ENCODE results near the gene CALD1. TPM values are rescaled to one million over a fixed set of nuclear protein-coding genes. Genes with fewer than 3 reads are reported as not detected.

CALD1 gene
- total RNA-seq, 2 experiments from 2014 or later, result 0.42 to 0.62 TPM

GRCh38 chr7:134857958-134858357 lies 78.5 kb downstream of the CALD1 start:
- DNase-seq, result no peak
- Mint-ChIP-seq H3K27me3 (ENCODE audit: low read depth) (no peaks in the 10 kb centered on the region), H3K4me3 (no peak overlapping the region), H3K36me3 (ENCODE audit: low read depth) (peaks cover 12% of the 10 kb centered on the region), H3K4me1 (ENCODE audit: low read depth) (peaks cover 31% of the 10 kb centered on the region), H3K27ac (no peak overlapping the region), H3K9me3 (no peaks in the 10 kb centered on the region)
- CTCF ChIA-PET, result no interaction called here
- intact Hi-C loops (cut with micrococcal nuclease), result loop anchor here (2.0 kb wide), 1 partner anchor 147 kb away; no protein-coding TSS in a partner anchor

DNA sequence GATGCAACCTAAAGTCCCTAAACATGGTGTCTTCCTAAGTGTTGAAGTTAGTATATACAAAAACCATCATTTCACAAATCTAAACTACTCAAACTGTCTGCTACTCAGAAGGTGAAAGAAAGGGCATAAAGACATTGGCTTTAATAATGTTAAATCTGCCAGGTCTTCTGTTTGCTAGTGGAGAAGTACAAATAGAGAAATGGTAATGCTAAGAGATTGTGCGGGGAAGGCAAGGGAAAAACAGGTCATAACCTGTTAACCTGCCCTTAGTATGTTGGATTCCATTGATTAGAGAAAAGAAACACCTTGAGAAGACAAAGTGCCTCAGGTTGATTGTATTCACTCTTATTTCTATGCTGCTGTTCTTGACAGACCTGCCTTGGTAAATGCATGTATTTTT lies 80.3 kb downstream of the CALD1 start:
- CTCF ChIA-PET, result no interaction called here

GRCh38 chr7:134865001-134865845 lies 85.8 kb downstream of the CALD1 start:
- DNase-seq, result peak; percentile 62
- intact Hi-C loops (cut with micrococcal nuclease), result loop anchor here (1.0 to 10.0 kb wide), 9 partner anchors 8 to 548 kb away; partner anchors contain the start of genes AKR1B1, BPGM, CYREN and SLC35B4
- Mint-ChIP-seq H3K27me3 (ENCODE audit: low read depth) (no peaks in the 10 kb centered on the region), H3K9me3 (no peaks in the 10 kb centered on the region), H3K4me1 (ENCODE audit: low read depth) (peaks cover 39% of the 10 kb centered on the region), H3K27ac (peak overlapping the region; percentile 77), H3K36me3 (ENCODE audit: low read depth) (peaks cover 9% of the 10 kb centered on the region), H3K4me3 (peak overlapping the region; percentile 65)
- CTCF ChIA-PET, result interaction anchor here (0.6 to 0.7 kb wide), 2 partner anchors 50 to 232 kb away, joined by 3 read pairs; no protein-coding TSS in a partner anchor

More for the DNA sequence above, 80.3 kb downstream of the CALD1 start:
- Mint-ChIP-seq H3K27ac (no peak overlapping the region), H3K4me1 (ENCODE audit: low read depth) (peaks cover 42% of the 10 kb centered on the region), H3K36me3 (ENCODE audit: low read depth) (peaks cover 12% of the 10 kb centered on the region), H3K9me3 (no peaks in the 10 kb centered on the region), H3K4me3 (no peak overlapping the region), H3K27me3 (ENCODE audit: low read depth) (no peaks in the 10 kb centered on the region)
- intact Hi-C loops (cut with micrococcal nuclease), result loop anchor here (10.0 kb wide), 1 partner anchor 405 kb away; the partner anchor contains the start of gene AKR1B1
- no peak for DNase-seq

DNA sequence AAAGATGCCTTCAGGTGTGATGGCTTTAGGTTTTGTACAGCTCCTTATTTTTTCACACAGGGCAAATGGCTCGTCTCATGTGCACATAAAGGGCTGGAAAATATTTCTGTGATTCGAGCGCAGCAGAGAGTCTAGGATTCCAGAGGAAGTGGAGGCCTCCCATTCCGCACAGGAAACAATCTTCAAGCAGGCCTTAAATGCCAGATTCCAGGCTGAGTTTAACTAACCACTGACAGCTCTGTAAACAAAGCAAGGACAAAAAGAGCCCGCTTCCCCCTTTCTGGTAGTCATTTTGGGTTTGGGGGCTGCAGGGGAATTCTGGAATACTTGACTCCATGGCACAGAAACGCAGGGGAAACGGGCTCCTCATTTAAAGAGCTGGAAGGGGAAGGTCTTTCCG lies 87.2 kb downstream of the CALD1 start:
- intact Hi-C loops (cut with micrococcal nuclease), result loop anchor here (5.0 to 10.0 kb wide), 2 partner anchors 412 to 549 kb away; partner anchors contain the start of genes AKR1B1 and SLC35B4
- Mint-ChIP-seq H3K27me3 (ENCODE audit: low read depth) (no peaks in the 10 kb centered on the region), H3K4me1 (ENCODE audit: low read depth) (peaks cover 43% of the 10 kb centered on the region), H3K4me3 (no peak overlapping the region), H3K27ac (no peak overlapping the region), H3K36me3 (ENCODE audit: low read depth) (peaks cover 2% of the 10 kb centered on the region), H3K9me3 (no peaks in the 10 kb centered on the region)
- CTCF ChIA-PET, result interaction anchor here (0.6 kb wide), 1 partner anchor 20 kb away, joined by 4 read pairs; no protein-coding TSS in a partner anchor
- DNase-seq, result no peak

DNA sequence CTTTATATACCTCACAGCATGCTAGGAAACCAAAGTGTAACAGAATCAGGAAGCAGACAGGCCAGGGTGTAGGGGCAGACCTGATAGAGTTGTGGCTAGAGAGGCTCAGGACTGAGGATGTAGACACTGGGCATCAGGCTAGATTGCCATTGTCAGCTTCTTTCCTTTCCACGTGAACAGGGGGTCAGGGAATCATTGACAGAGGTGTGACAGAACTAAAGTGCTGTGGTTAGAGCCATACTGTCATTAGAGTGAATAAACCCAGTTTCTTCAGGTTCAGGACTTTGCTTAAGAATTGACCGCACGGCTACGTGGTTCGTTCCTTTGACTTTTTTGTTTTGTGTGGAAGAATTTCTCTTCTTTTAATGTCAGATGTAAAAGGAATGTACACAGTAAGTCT lies 90.7 kb downstream of the CALD1 start:
- peaks cover 32% of the 10 kb centered on the region for H3K4me1 Mint-ChIP-seq (ENCODE audit: low read depth)
- intact Hi-C loops (cut with micrococcal nuclease), result no loop called here
- no peaks in the 10 kb centered on the region for H3K27me3 Mint-ChIP-seq (ENCODE audit: low read depth)
- no peaks in the 10 kb centered on the region for H3K9me3 Mint-ChIP-seq
- H3K36me3 Mint-ChIP-seq (ENCODE audit: low read depth), result no peaks in the 10 kb centered on the region
- no peak overlapping the region for H3K27ac Mint-ChIP-seq
- DNase-seq, result no peak
- H3K4me3 Mint-ChIP-seq, result no peak overlapping the region
- CTCF ChIA-PET, result no interaction called here

DNA sequence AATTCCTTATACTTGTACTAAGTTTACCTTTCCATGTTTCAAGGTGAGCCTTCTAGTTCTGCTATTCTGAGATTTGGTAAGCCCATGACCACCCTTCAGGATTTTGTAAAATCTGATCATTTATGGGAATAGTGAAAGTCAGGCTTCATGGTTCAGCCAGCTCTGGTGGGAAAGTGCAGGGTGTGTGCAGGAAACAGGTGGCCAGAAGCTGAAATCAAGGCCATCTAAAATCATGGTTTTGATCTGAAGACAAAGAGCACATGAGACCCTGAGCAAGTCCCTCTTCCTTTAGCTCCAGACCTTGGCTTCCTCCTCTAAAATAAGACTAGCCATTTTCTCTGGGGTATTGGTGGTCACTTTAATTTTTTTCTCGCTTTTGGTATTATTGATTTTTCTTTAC lies 91.3 kb downstream of the CALD1 start:
- no peaks in the 10 kb centered on the region for H3K27me3 Mint-ChIP-seq (ENCODE audit: low read depth)
- no peaks in the 10 kb centered on the region for H3K9me3 Mint-ChIP-seq
- H3K4me3 Mint-ChIP-seq, result no peak overlapping the region
- H3K27ac Mint-ChIP-seq, result no peak overlapping the region
- peaks cover 27% of the 10 kb centered on the region for H3K4me1 Mint-ChIP-seq (ENCODE audit: low read depth)
- intact Hi-C loops (cut with micrococcal nuclease), result no loop called here
- CTCF ChIA-PET, result interaction anchor here (0.7 kb wide), 1 partner anchor 265 kb away, joined by 3 read pairs; no protein-coding TSS in a partner anchor
- H3K36me3 Mint-ChIP-seq (ENCODE audit: low read depth), result no peaks in the 10 kb centered on the region
- no peak for DNase-seq

DNA sequence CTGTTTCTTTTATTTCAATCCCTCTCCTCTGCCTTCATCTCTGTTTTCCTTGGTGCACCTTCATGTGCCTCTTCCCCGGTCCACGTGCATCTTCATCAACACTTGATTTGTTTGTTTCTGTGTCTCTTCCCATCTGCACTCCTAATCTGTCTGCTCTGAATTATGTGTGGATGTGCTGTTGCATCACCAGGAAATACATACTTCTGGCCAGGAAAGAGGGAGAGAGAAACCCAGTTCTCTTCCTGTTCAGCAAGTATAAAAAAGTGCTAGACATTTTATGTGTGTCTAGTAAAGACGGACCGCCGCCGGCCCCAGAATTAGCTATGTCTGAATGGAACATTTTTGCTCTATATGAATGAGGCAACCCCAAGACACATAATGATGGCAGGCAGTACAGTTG lies 93.8 kb downstream of the CALD1 start:
- intact Hi-C loops (cut with micrococcal nuclease), result loop anchor here (1.0 kb wide), 1 partner anchor 8 kb away; no protein-coding TSS in a partner anchor
- CTCF ChIA-PET, result no interaction called here
- no peaks in the 10 kb centered on the region for H3K27me3 Mint-ChIP-seq (ENCODE audit: low read depth)

DNA sequence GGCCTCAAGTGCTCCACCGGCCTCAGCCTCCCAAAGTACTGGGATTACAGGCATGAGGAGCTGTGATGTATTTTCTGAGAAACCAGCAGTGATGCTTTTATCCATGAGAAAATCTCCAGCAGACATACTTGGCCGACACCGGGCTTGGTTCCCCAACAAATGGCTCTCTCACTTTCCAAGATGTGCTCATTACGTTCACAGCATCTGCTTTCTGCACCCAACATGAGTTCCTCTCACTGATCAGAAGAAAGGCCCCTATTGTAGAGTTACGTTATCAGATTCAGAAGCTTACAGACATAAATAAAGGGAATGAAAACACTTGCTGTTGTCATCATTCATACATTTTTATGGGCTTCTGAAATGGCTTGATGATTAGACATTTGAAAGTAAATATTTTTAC lies 95.0 kb downstream of the CALD1 start:
- peaks cover 18% of the 10 kb centered on the region for H3K4me1 Mint-ChIP-seq (ENCODE audit: low read depth)
- no peaks in the 10 kb centered on the region for H3K9me3 Mint-ChIP-seq
- no peaks in the 10 kb centered on the region for H3K27me3 Mint-ChIP-seq (ENCODE audit: low read depth)
- H3K27ac Mint-ChIP-seq, result no peak overlapping the region
- no peak overlapping the region for H3K4me3 Mint-ChIP-seq
- DNase-seq, result no peak
- no peaks in the 10 kb centered on the region for H3K36me3 Mint-ChIP-seq (ENCODE audit: low read depth)
- intact Hi-C loops (cut with micrococcal nuclease), result no loop called here
- CTCF ChIA-PET, result interaction anchor here (0.7 kb wide), 1 partner anchor 40 kb away, joined by 3 read pairs; no protein-coding TSS in a partner anchor

More for the DNA sequence above, 93.8 kb downstream of the CALD1 start:
- DNase-seq, result no peak
- Mint-ChIP-seq H3K4me3 (no peak overlapping the region), H3K36me3 (ENCODE audit: low read depth) (no peaks in the 10 kb centered on the region), H3K27ac (no peak overlapping the region), H3K9me3 (no peaks in the 10 kb centered on the region), H3K4me1 (ENCODE audit: low read depth) (peaks cover 22% of the 10 kb centered on the region)

GRCh38 chr7:134875867-134876266 lies 96.4 kb downstream of the CALD1 start:
- H3K4me1 Mint-ChIP-seq (ENCODE audit: low read depth), result peaks cover 8% of the 10 kb centered on the region
- H3K36me3 Mint-ChIP-seq (ENCODE audit: low read depth), result no peaks in the 10 kb centered on the region
- no peaks in the 10 kb centered on the region for H3K9me3 Mint-ChIP-seq
- H3K27me3 Mint-ChIP-seq (ENCODE audit: low read depth), result no peaks in the 10 kb centered on the region
- CTCF ChIA-PET, result no interaction called here
- no peak overlapping the region for H3K27ac Mint-ChIP-seq
- no peak overlapping the region for H3K4me3 Mint-ChIP-seq
- DNase-seq, result no peak
- intact Hi-C loops (cut with micrococcal nuclease), result no loop called here

DNA sequence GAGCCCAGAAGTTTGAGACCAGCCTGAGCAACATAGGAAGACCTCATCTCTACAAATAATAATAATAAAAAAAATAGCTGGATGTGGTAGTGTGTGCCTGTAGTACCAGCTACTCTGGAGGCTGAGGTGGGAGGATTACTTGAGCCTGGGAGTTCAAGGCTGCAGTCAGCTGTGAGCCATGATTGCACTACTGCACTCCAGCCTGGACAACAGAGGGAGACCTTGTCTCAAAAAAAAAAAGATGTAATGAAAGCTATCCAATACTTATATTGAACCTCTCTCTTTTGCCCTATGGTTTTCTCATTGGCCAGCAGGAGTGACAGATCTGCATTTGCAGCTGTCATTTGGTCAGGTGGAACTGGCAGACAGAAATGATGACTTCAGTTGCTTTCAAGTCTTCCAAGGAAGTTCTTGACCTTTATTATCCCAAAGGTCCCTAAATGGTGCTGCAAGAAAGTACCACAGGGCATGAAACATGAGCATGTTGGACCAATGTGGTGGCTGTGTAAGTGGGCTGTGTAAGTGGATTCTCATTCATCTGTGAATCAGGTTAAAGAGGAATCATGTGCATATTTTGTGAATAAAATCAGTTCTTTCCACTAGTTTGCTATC lies 99.4 kb downstream of the CALD1 start:
- H3K4me1 Mint-ChIP-seq (ENCODE audit: low read depth), result no peaks in the 10 kb centered on the region
- DNase-seq, result no peak
- H3K4me3 Mint-ChIP-seq, result no peak overlapping the region
- CTCF ChIA-PET, result interaction anchor here (0.9 to 1.5 kb wide), 4 partner anchors 8 to 88 kb away, joined by 3 to 4 read pairs (median 3); no protein-coding TSS in a partner anchor
- H3K27me3 Mint-ChIP-seq (ENCODE audit: low read depth), result no peaks in the 10 kb centered on the region
- H3K9me3 Mint-ChIP-seq, result no peaks in the 10 kb centered on the region
- no peak overlapping the region for H3K27ac Mint-ChIP-seq
- intact Hi-C loops (cut with micrococcal nuclease), result no loop called here
- no peaks in the 10 kb centered on the region for H3K36me3 Mint-ChIP-seq (ENCODE audit: low read depth)

DNA sequence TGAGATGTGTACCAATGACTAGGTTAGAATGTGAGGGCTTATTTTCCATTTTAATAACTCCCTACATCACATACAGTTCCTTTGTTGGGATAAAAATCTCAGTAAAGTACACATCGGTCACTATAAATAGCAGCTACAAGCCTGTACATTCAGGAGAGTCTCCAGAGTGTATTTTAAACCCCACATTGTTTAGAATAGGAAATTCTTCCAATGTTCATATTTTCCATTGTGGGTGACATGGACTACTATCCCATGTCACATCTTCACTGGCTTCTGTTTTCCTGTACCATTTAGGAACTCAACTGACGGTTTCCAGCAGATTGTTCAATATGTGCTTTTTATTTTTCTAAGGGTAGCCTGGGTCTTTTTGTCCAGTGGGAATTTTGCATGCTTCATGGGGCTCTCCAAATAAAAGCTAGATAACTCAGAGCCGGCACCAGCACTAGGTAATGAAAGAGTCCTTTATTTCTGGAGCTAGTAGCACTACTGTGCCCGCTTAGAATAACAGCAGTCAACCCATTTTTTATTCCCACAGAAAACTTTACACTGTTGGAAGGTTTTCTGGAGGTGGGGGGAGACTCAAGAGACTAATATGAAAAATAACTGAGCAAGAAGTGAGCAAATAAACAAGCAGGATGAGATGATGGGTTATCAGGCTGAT lies 100.5 kb downstream of the CALD1 start:
- no peaks in the 10 kb centered on the region for H3K9me3 Mint-ChIP-seq
- no peak for DNase-seq
- CTCF ChIA-PET, result no interaction called here
- intact Hi-C loops (cut with micrococcal nuclease), result no loop called here
- no peak overlapping the region for H3K4me3 Mint-ChIP-seq
- H3K4me1 Mint-ChIP-seq (ENCODE audit: low read depth), result no peaks in the 10 kb centered on the region
- no peaks in the 10 kb centered on the region for H3K27me3 Mint-ChIP-seq (ENCODE audit: low read depth)
- no peak overlapping the region for H3K27ac Mint-ChIP-seq
- no peaks in the 10 kb centered on the region for H3K36me3 Mint-ChIP-seq (ENCODE audit: low read depth)

- Mint-ChIP-seq H3K9me3 (no peaks in the 10 kb centered on the region), H3K27ac (no peak overlapping the region), H3K4me3 (no peak overlapping the region), H3K27me3 (ENCODE audit: low read depth) (no peaks in the 10 kb centered on the region), H3K4me1 (ENCODE audit: low read depth) (peaks cover 20% of the 10 kb centered on the region), H3K36me3 (ENCODE audit: low read depth) (no peaks in the 10 kb centered on the region)
- intact Hi-C loops (cut with micrococcal nuclease), result no loop called here
- DNase-seq, result no peak
- CTCF ChIA-PET, result no interaction called here
Measured at GRCh38 chr7:134882481-134882880, 103.0 kb downstream of the CALD1 start.

All from activated naive CD4-positive, alpha-beta T cell treated with anti-CD3 and anti-CD28 coated beads for 36 hours (primary cell).